Adrenal gland (tissue), 12 donors: ENCODE results near the gene UBN2. TPM values are rescaled to one million over a fixed set of nuclear protein-coding genes. Genes with fewer than 3 reads are reported as not detected.
A peak's percentile ranks its signal among the peaks of the same experiment; 100 is the strongest.
"Not testable (repeated sequence)": the region's sequence is repeated elsewhere in the genome, so short reads cannot be mapped to it uniquely, and the experiment has no call there.

Experiments used
- DNase-seq, 7 donors: peaks; one replicate each; pipeline ENCODE4 v3.0.0-alpha.2; 2019 to 2020
- H3K27ac ChIP-seq, 5 donors: fragments of 200-600 bp; sonication (generic) in 4 of 5; 1 replicate in 3 of 5; 2 replicates in 2 of 5; pipeline versions ENCODE4 v1.5.1 to v1.8.0; 2016 to 2020; ENCODE audit warnings: mild to moderate bottlenecking in 1 of 5
- H3K27me3 ChIP-seq: fragments of 200-600 bp; 2 replicates; pipeline ENCODE4 v1.8.0; 2021
- H3K36me3 ChIP-seq, 2 donors: fragments of 200-600 bp; replicated peaks in 1 of 2; 1 replicate in 1 of 2; 2 replicates in 1 of 2; pipeline versions ENCODE4 v1.5.1 to v1.8.0; 2018 to 2022
- H3K4me1 ChIP-seq, 2 donors: fragments of 200-600 bp; replicated peaks in 1 of 2; 1 replicate in 1 of 2; 2 replicates in 1 of 2; pipeline versions ENCODE4 v1.5.1 to v1.8.0; 2018 to 2021
- H3K4me3 ChIP-seq, 4 donors: fragments of 200-600 bp; sonication (generic) in 3 of 4; one replicate each; pipeline ENCODE4 v1.5.1; 2016 to 2018
- H3K9me3 ChIP-seq, 3 donors: fragments of 200-600 bp; sonication (generic) in 1 of 3; replicated peaks in 1 of 3; 1 replicate in 2 of 3; 2 replicates in 1 of 3; pipeline versions ENCODE4 v1.5.1 to v1.8.0; 2016 to 2021
- CTCF ChIP-seq, 6 experiments: fragments of 450-650 bp in 4 of 6; fragments of 200-600 bp in 2 of 6; sonication (generic) in 1 of 6; IDR thresholded peaks; 1 replicate in 5 of 6; 2 replicates in 1 of 6; pipeline versions ENCODE4 v1.5.1 to v1.8.0; 2016 to 2021; ENCODE audit warnings: antibody characterized with exemption in 6 of 6, mild to moderate bottlenecking in 2 of 6, moderate library complexity in 1 of 6
- POLR2A ChIP-seq, 2 donors: fragments of 450-650 bp; IDR thresholded peaks; one replicate each; pipeline ENCODE4 v1.6.1; 2017; ENCODE audit warnings: antibody characterized with exemption in 2 of 2, mild to moderate bottlenecking in 2 of 2, moderate library complexity in 1 of 2
- WGBS, 4 donors: extraction: QIAGEN DNeasy Blood & Tissue Kit in 2 of 4; methylation state at CpG; one replicate each; pipeline versions ENCODE4 v1.1.5 to v1.1.7; 2013 to 2017; 5-methylcytosine and 5-hydroxymethylcytosine counted together
- intact Hi-C, 2 donors: fragments of 100-400 bp; cut with DNase I; formaldehyde crosslinking; loops; one replicate each; pipeline versions ENCODE4 v1.14.1 to v1.15.0; 2022 to 2023
- polyA plus RNA-seq, 3 donors: library from polyadenylated mRNA; stranded (reverse); fragments of 200-250 nt in 2 of 3; fragments of 350-450 nt in 1 of 3; fragmentation: Illumina TruSeq in 1 of 3; extraction: RNeasy Lipid Tissue Mini Kit (QIAGEN cat#74804) in 1 of 3; gene quantifications; one replicate each; pipeline ENCODE4 v1.2.3, GENCODE V29; 2013 to 2014
- total RNA-seq, 9 donors: library from RNA; depleted of rRNA in 4 of 9; stranded (reverse); fragments of >200 nt in 4 of 9; fragments of 120-200 nt in 1 of 9; fragmentation: NEBNext Ultra II Directional in 1 of 9; extraction: Animal tissue kit (Norgen Biotek cat#: 25700) in 1 of 9; gene quantifications; one replicate each; pipeline versions ENCODE4 v1.1.0 to v1.2.4, GENCODE V29; 2013 to 2023
- donor health status: healthy with polysubstance abuse.
- donor health status: Bipolar disorder and iron deficiency.
- donor health status: DM: yes; HTN: yes; CAD: no.
- donor health status: DM: no; HTN: no; CAD: no.
- donor health status: DM: no; HTN: no; CAD: no.
- donor health status: DM: yes; HTN: yes; CAD: no.

Gene UBN2
- total and polyA plus RNA-seq, 12 donors, result 4.5 to 27.5 (median 16.1) TPM

GRCh38 chr7:139304517-139304916, 73.5 kb downstream of the UBN2 start:
- H3K4me3 ChIP-seq, result no peak overlapping the region
- H3K36me3 ChIP-seq, result peaks cover 0 to 6% of the 10 kb centered on the region in 2 donors
- 61 to 96% (median 72%) methylated on average over 1 of the region's 1 CpG for WGBS, 4 donors
- DNase-seq, result no peak
- H3K27ac ChIP-seq, result no peak overlapping the region
- no peak for TF ChIP-seq POLR2A (IDR thresholded peaks at IDR 0.05)
- no peak for TF ChIP-seq CTCF (IDR thresholded peaks at IDR 0.05)
- no peaks in the 10 kb centered on the region for H3K9me3 ChIP-seq
- H3K4me1 ChIP-seq, result no peaks in the 10 kb centered on the region
- no peaks in the 10 kb centered on the region for H3K27me3 ChIP-seq
- intact Hi-C loops, result no loop called here

GRCh38 chr7:139317939-139318505, 87.0 kb downstream of the UBN2 start:
- Histone ChIP-seq H3K4me1 (peaks cover 0 to 21% of the 10 kb centered on the region in 2 donors), H3K4me3 (no peak overlapping the region), H3K9me3 (no peaks in the 10 kb centered on the region), H3K27ac (peak overlapping the region in 4 of 5 donors; percentile 5 to 72 (median 35)), H3K36me3 (no peaks in the 10 kb centered on the region), H3K27me3 (no peaks in the 10 kb centered on the region)
- intact Hi-C loops, result no loop called here
- TF ChIP-seq POLR2A (IDR thresholded peaks at IDR 0.05) (no peak), CTCF (IDR thresholded peaks at IDR 0.05) (no peak)
- DNase-seq, result peak in 2 of 7 donors; percentile 12 to 45
- 39 to 56% (median 50%) methylated on average over 5 of the region's 5 CpGs for WGBS, 4 donors

- 69 to 76% (median 74%) methylated on average over 10 to 11 of the region's 11 CpGs for WGBS, 4 donors
- peak in 1 of 7 donors; percentile 40 for DNase-seq
- TF ChIP-seq POLR2A (IDR thresholded peaks at IDR 0.05) (no peak), CTCF (IDR thresholded peaks at IDR 0.05) (peak in 1 of 6 experiments; percentile 37)
- Histone ChIP-seq H3K4me1 (peaks cover 0 to 21% of the 10 kb centered on the region in 2 donors), H3K9me3 (no peaks in the 10 kb centered on the region), H3K27me3 (no peaks in the 10 kb centered on the region), H3K27ac (peak overlapping the region in 2 of 5 donors; percentile 15 to 28), H3K36me3 (no peaks in the 10 kb centered on the region), H3K4me3 (no peak overlapping the region)
- intact Hi-C loops, result loop anchor here in 1 of 2 donors (10.0 kb wide), 1 partner anchor 216 kb away; the partner anchor contains the start of gene ZC3HAV1
Measured at GRCh38 chr7:139321071-139321745, 90.2 kb downstream of the UBN2 start.

GRCh38 chr7:139324709-139325108, 93.7 kb downstream of the UBN2 start:
- WGBS, 4 donors, result 88 to 96% (median 95%) methylated on average over 11 of the region's 11 CpGs
- not testable (repeated sequence) for DNase-seq
- intact Hi-C loops, result loop anchor here in 1 of 2 donors (10.0 kb wide), 1 partner anchor 220 kb away; the partner anchor contains the start of gene ZC3HAV1

More at GRCh38 chr7:139324709-139325108, 93.7 kb downstream of the UBN2 start:
- H3K27ac ChIP-seq, H3K9me3 ChIP-seq, H3K27me3 ChIP-seq, H3K4me3 ChIP-seq, H3K36me3 ChIP-seq: not testable (repeated sequence)
- H3K4me1 ChIP-seq, result peaks cover 0 to 14% of the 10 kb centered on the region in 2 donors
